Brain microvascular endothelial cell (primary cell): ENCODE measurements around the gene DUOX1.

Source experiments
- DNase-seq: peaks from one replicate; pipeline ENCODE4 v3.0.0-alpha.2; 2020
- H3K27ac ChIP-seq: fragments of 250-450 bp; sonication (Bioruptor Pico); 2 replicates; pipeline ENCODE4 v1.5.1; 2020; ENCODE audit warnings: mild to moderate bottlenecking, moderate library complexity
- H3K27me3 ChIP-seq: fragments of 250-450 bp; sonication (Bioruptor Pico); replicated peaks from 2 replicates; pipeline ENCODE4 v1.5.1; 2020; ENCODE audit warnings: mild to moderate bottlenecking
- H3K36me3 ChIP-seq: fragments of 250-450 bp; sonication (Bioruptor Pico); replicated peaks from 2 replicates; pipeline ENCODE4 v1.5.1; 2020; ENCODE audit warnings: mild to moderate bottlenecking
- H3K4me3 ChIP-seq: 2 replicates; pipeline ENCODE4 v1.5.1; 2011; ENCODE audit warnings: low read depth, mild to moderate bottlenecking, control low read depth, low read length, moderate library complexity
- in situ Hi-C: cut with HindIII; loops from 2 replicates; pipeline ENCODE4 v1.10.0; 2017; ENCODE audit warnings: low sequenced_read_pairs, low pct_ligation_motif_present
- TF ChIP-seq, protein P1 (sequence below): IDR thresholded peaks from 2 replicates; pipeline ENCODE4 v1.5.1; 2011; ENCODE audit warnings: low read depth, mild to moderate bottlenecking, moderate library complexity, low read length, control low read depth, inconsistent platforms; ENCODE audit errors: missing control alignments

DUOX1 gene

GRCh38 chr15:45171912-45172311 lies 42.1 kb downstream of the DUOX1 start:
- DNase-seq: no peak
- in situ Hi-C loops: no loop called here
- Histone ChIP-seq H3K4me3 (no peak overlapping the region), H3K36me3 (no peaks in the 10 kb centered on the region), H3K27me3 (no peaks in the 10 kb centered on the region), H3K27ac (no peak overlapping the region)
- TF ChIP-seq, protein P1, sequence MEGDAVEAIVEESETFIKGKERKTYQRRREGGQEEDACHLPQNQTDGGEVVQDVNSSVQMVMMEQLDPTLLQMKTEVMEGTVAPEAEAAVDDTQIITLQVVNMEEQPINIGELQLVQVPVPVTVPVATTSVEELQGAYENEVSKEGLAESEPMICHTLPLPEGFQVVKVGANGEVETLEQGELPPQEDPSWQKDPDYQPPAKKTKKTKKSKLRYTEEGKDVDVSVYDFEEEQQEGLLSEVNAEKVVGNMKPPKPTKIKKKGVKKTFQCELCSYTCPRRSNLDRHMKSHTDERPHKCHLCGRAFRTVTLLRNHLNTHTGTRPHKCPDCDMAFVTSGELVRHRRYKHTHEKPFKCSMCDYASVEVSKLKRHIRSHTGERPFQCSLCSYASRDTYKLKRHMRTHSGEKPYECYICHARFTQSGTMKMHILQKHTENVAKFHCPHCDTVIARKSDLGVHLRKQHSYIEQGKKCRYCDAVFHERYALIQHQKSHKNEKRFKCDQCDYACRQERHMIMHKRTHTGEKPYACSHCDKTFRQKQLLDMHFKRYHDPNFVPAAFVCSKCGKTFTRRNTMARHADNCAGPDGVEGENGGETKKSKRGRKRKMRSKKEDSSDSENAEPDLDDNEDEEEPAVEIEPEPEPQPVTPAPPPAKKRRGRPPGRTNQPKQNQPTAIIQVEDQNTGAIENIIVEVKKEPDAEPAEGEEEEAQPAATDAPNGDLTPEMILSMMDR: no peak

- H3K36me3 ChIP-seq: no peaks in the 10 kb centered on the region
- TF ChIP-seq, protein P1: no peak
- in situ Hi-C loops: no loop called here
- no peak for DNase-seq
- H3K27ac ChIP-seq: no peak overlapping the region
- H3K27me3 ChIP-seq: no peaks in the 10 kb centered on the region
- H3K4me3 ChIP-seq: no peak overlapping the region
Observed at GRCh38 chr15:45174069-45174468, 44.3 kb downstream of the DUOX1 start.

- Histone ChIP-seq H3K27ac (no peak overlapping the region), H3K4me3 (no peak overlapping the region), H3K36me3 (no peaks in the 10 kb centered on the region), H3K27me3 (no peaks in the 10 kb centered on the region)
- in situ Hi-C loops: no loop called here
- TF ChIP-seq, protein P1: no peak
- DNase-seq: no peak
Observed at GRCh38 chr15:45174577-45174976, 44.8 kb downstream of the DUOX1 start.

- no peaks in the 10 kb centered on the region for H3K36me3 ChIP-seq
- no peak overlapping the region for H3K4me3 ChIP-seq
- in situ Hi-C loops: no loop called here
Observed at GRCh38 chr15:45177285-45177684, 47.5 kb downstream of the DUOX1 start.

GRCh38 chr15:45179221-45179985 lies 49.6 kb downstream of the DUOX1 start:
- in situ Hi-C loops: no loop called here
- TF ChIP-seq, protein P1: peak; percentile 71
- DNase-seq: no peak

More at GRCh38 chr15:45177285-45177684, 47.5 kb downstream of the DUOX1 start:
- no peak overlapping the region for H3K27ac ChIP-seq
- TF ChIP-seq, protein P1: no peak
- no peak for DNase-seq
- no peaks in the 10 kb centered on the region for H3K27me3 ChIP-seq

DNA sequence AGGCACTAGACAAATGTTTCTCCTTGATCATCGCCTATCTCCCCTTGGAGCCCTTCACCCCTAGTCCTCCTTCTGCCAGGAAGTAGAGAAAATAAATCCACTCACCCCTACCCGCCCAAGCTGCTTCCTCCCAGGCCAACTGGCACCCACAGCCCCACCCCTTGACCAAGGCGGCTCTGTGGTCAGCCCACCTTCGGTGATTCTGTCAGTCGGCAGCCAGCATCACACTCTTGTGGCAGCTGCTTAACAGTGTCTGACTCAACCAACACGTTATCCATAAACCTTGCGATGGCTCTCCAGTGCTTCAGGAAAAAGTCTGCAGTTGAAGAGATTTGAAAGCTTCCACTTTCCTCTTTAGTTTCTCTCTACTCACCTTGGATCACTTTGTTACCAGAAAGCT lies 50.4 kb downstream of the DUOX1 start:
- in situ Hi-C loops: no loop called here
- TF ChIP-seq, protein P1: no peak
- Histone ChIP-seq H3K36me3 (no peaks in the 10 kb centered on the region), H3K27ac (no peak overlapping the region), H3K27me3 (no peaks in the 10 kb centered on the region), H3K4me3 (no peak overlapping the region)
- DNase-seq: no peak

More at GRCh38 chr15:45179221-45179985, 49.6 kb downstream of the DUOX1 start:
- Histone ChIP-seq H3K27ac (no peak overlapping the region), H3K4me3 (no peak overlapping the region), H3K36me3 (no peaks in the 10 kb centered on the region), H3K27me3 (no peaks in the 10 kb centered on the region)
